Liver (tissue), 9 donors: ENCODE measurements around the gene PHLDB2. TPM values are rescaled to one million over a fixed set of nuclear protein-coding genes. Genes with fewer than 3 reads are reported as not detected.

Experiments
- DNase-seq: peaks from one replicate; pipeline ENCODE4 v3.0.0-alpha.2; 2017; ENCODE audit warnings: low spot score
- H3K27ac ChIP-seq, 2 donors: one replicate each; pipeline ENCODE4 v1.7.0; 2013; ENCODE audit warnings: inconsistent platforms in 2 of 2, low read length in 2 of 2, control low read depth in 1 of 2, low read depth in 1 of 2, mild to moderate bottlenecking in 1 of 2
- H3K27me3 ChIP-seq, 4 donors: one replicate each; pipeline versions ENCODE4 v1.6.1 to v1.7.0; 2013; ENCODE audit warnings: low read length in 3 of 4, inconsistent platforms in 1 of 4, mild to moderate bottlenecking in 1 of 4, moderate library complexity in 1 of 4; ENCODE audit not compliant: control insufficient read depth in 4 of 4, insufficient read depth in 4 of 4
- H3K36me3 ChIP-seq, 4 donors: one replicate each; pipeline versions ENCODE4 v1.6.1 to v1.7.0; 2013; ENCODE audit warnings: low read length in 3 of 4, mild to moderate bottlenecking in 3 of 4, low read depth in 1 of 4, moderate library complexity in 1 of 4; ENCODE audit not compliant: control insufficient read depth in 4 of 4, insufficient read depth in 3 of 4
- H3K4me1 ChIP-seq, 4 donors: one replicate each; pipeline versions ENCODE4 v1.6.1 to v1.7.0; 2013; ENCODE audit warnings: low read length in 3 of 4, mild to moderate bottlenecking in 3 of 4, moderate library complexity in 1 of 4; ENCODE audit not compliant: control insufficient read depth in 4 of 4, insufficient read depth in 4 of 4
- H3K4me3 ChIP-seq, 3 donors: one replicate each; pipeline versions ENCODE4 v1.6.1 to v1.7.0; 2013; ENCODE audit warnings: low read length in 3 of 3, control low read depth in 1 of 3, low read depth in 1 of 3, mild to moderate bottlenecking in 1 of 3
- H3K9ac ChIP-seq, 2 donors: one replicate each; pipeline ENCODE4 v1.7.0; 2013; ENCODE audit warnings: low read length in 2 of 2, mild to moderate bottlenecking in 2 of 2, moderate library complexity in 2 of 2, control low read depth in 1 of 2, low read depth in 1 of 2
- H3K9me3 ChIP-seq, 4 donors: one replicate each; pipeline versions ENCODE4 v1.6.1 to v1.7.0; 2013; ENCODE audit warnings: low read length in 3 of 4; ENCODE audit not compliant: control insufficient read depth in 4 of 4
- EGR1 ChIP-seq, 2 donors: IDR thresholded peaks; 2 replicates each; pipeline ENCODE4 v1.6.1; 2016 to 2018; ENCODE audit warnings: antibody characterized with exemption in 2 of 2, low read depth in 2 of 2
- FOXA1 ChIP-seq: IDR thresholded peaks from 2 replicates; pipeline ENCODE4 v1.6.1; 2016; ENCODE audit warnings: antibody characterized with exemption
- FOXA2 ChIP-seq: IDR thresholded peaks from 2 replicates; pipeline ENCODE4 v1.6.1; 2016; ENCODE audit warnings: antibody characterized with exemption
- GABPA ChIP-seq, 2 donors: IDR thresholded peaks in 1 of 2; conservative IDR thresholded peaks in 1 of 2; 2 replicates each; pipeline ENCODE4 v1.6.1; 2016; ENCODE audit warnings: antibody characterized with exemption in 2 of 2, mild to moderate bottlenecking in 1 of 2, moderate library complexity in 1 of 2
- HNF4A ChIP-seq, 2 donors: conservative IDR thresholded peaks; 2 replicates each; pipeline ENCODE4 v1.6.1; 2016; ENCODE audit warnings: antibody characterized with exemption in 2 of 2, mild to moderate bottlenecking in 2 of 2
- HNF4G ChIP-seq: IDR thresholded peaks from 2 replicates; pipeline ENCODE4 v1.6.1; 2016; ENCODE audit warnings: antibody characterized with exemption
- JUND ChIP-seq, 2 donors: IDR thresholded peaks; 2 replicates each; pipeline ENCODE4 v1.6.1; 2016; ENCODE audit warnings: antibody characterized with exemption in 2 of 2
- NR2F2 ChIP-seq: IDR thresholded peaks from 2 replicates; pipeline ENCODE4 v1.6.1; 2016; ENCODE audit warnings: antibody characterized with exemption
- RAD21 ChIP-seq, 2 donors: IDR thresholded peaks; 2 replicates each; pipeline ENCODE4 v1.6.1; 2016; ENCODE audit warnings: antibody characterized with exemption in 2 of 2, mild to moderate bottlenecking in 2 of 2
- RXRA ChIP-seq, 2 donors: IDR thresholded peaks; 2 replicates each; pipeline ENCODE4 v1.6.1; 2017 to 2018; ENCODE audit warnings: antibody characterized with exemption in 2 of 2, mild to moderate bottlenecking in 1 of 2
- SP1 ChIP-seq: IDR thresholded peaks from 2 replicates; pipeline ENCODE4 v1.6.1; 2018; ENCODE audit warnings: antibody characterized with exemption, mild to moderate bottlenecking
- TAF1 ChIP-seq: conservative IDR thresholded peaks from 2 replicates; pipeline ENCODE4 v1.6.1; 2016; ENCODE audit warnings: antibody characterized with exemption, mild to moderate bottlenecking
- YY1 ChIP-seq: IDR thresholded peaks from 2 replicates; pipeline ENCODE4 v1.6.1; 2016; ENCODE audit warnings: antibody characterized with exemption, mild to moderate bottlenecking
- WGBS: extraction: QIAGEN DNeasy Blood & Tissue Kit; methylation state at CpG from one replicate; pipeline ENCODE4 v1.1.7; 2013; 5-methylcytosine and 5-hydroxymethylcytosine counted together
- polyA plus RNA-seq, 2 donors: library from polyadenylated mRNA; stranded (reverse) in 1 of 2; unstranded in 1 of 2; fragments of 200-250 nt in 1 of 2; fragments of >200 nt in 1 of 2; fragmentation: Nextera tagmentation in 1 of 2; extraction: Ambion mirVana in 1 of 2; gene quantifications; one replicate each; pipeline versions ENCODE4 v1.2.1 to v1.2.3, GENCODE V29; 2013 to 2015
- total RNA-seq, 2 donors: library from RNA; depleted of rRNA; stranded (reverse); fragments of >200 nt; gene quantifications; one replicate each; pipeline ENCODE4 v1.2.3, GENCODE V29; 2014
- TF ChIP-seq, protein P1 (sequence below): fragments of 150-350 bp; IDR thresholded peaks from 2 replicates; pipeline ENCODE4 v1.5.1; 2017; ENCODE audit warnings: improper control_type of control experiment, low read depth, low read length; ENCODE audit not compliant: missing input control
- TF ChIP-seq, protein P2 (sequence below): IDR thresholded peaks from 2 replicates; pipeline ENCODE4 v1.6.1; 2016; ENCODE audit warnings: antibody characterized with exemption
- TF ChIP-seq, protein P3 (sequence below): IDR thresholded peaks from 2 replicates; pipeline ENCODE4 v1.6.1; 2016; ENCODE audit warnings: antibody characterized with exemption
- TF ChIP-seq, protein P4 (sequence below): IDR thresholded peaks from 2 replicates; pipeline ENCODE4 v1.6.1; 2016; ENCODE audit warnings: antibody characterized with exemption
- TF ChIP-seq, protein P5 (sequence below): IDR thresholded peaks from 2 replicates; pipeline ENCODE4 v1.6.1; 2016; ENCODE audit warnings: antibody characterized with exemption, mild to moderate bottlenecking
- donor health status: healthy.
- donor health status: healthy.
- donor health status: healthy.
- donor health status: healthy.
- donor health status: healthy.

PHLDB2 gene
- total and polyA plus RNA-seq, 4 donors, result 9.7 to 42.9 (median 22.2) TPM

DNA sequence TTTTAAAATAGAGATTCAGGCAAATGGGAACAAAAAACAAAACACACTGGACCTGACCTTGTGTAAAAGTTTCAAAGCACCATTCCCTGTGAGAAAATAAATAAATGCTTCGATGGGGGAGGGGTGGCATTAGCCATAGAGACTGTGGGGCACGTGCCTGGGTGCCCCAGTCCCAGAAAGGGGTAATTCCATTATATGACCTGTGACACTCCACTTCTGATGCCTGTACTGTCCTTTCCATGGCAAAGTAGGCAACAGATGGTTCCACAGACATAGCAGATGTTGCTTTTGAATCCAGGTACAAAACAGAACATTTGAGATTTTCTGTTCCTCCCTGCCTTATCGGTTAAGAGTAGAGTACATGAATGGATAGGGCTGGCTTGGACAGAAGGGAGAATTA, 3.9 kb downstream of the PHLDB2 start:
- no peak overlapping the region for H3K27ac ChIP-seq
- TF ChIP-seq HNF4A (conservative IDR thresholded peaks at IDR 0.05) (no peak), NR2F2 (no peak), FOXA2 (no peak), JUND (IDR thresholded peaks at IDR 0.05) (no peak), SP1 (no peak), RXRA (IDR thresholded peaks at IDR 0.05) (no peak), FOXA1 (no peak), TAF1 (no peak), GABPA (IDR thresholded peaks at IDR 0.05 in 1 of 2, conservative IDR thresholded peaks at IDR 0.05 in 1 of 2) (no peak), HNF4G (no peak), YY1 (no peak), EGR1 (IDR thresholded peaks at IDR 0.05; ENCODE audit: low read depth in 2 of 2) (no peak), RAD21 (IDR thresholded peaks at IDR 0.05) (no peak)
- TF ChIP-seq, protein P1, sequence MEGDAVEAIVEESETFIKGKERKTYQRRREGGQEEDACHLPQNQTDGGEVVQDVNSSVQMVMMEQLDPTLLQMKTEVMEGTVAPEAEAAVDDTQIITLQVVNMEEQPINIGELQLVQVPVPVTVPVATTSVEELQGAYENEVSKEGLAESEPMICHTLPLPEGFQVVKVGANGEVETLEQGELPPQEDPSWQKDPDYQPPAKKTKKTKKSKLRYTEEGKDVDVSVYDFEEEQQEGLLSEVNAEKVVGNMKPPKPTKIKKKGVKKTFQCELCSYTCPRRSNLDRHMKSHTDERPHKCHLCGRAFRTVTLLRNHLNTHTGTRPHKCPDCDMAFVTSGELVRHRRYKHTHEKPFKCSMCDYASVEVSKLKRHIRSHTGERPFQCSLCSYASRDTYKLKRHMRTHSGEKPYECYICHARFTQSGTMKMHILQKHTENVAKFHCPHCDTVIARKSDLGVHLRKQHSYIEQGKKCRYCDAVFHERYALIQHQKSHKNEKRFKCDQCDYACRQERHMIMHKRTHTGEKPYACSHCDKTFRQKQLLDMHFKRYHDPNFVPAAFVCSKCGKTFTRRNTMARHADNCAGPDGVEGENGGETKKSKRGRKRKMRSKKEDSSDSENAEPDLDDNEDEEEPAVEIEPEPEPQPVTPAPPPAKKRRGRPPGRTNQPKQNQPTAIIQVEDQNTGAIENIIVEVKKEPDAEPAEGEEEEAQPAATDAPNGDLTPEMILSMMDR, result no peak
- TF ChIP-seq, protein P2, sequence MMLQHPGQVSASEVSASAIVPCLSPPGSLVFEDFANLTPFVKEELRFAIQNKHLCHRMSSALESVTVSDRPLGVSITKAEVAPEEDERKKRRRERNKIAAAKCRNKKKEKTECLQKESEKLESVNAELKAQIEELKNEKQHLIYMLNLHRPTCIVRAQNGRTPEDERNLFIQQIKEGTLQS, result no peak
- TF ChIP-seq, protein P3, sequence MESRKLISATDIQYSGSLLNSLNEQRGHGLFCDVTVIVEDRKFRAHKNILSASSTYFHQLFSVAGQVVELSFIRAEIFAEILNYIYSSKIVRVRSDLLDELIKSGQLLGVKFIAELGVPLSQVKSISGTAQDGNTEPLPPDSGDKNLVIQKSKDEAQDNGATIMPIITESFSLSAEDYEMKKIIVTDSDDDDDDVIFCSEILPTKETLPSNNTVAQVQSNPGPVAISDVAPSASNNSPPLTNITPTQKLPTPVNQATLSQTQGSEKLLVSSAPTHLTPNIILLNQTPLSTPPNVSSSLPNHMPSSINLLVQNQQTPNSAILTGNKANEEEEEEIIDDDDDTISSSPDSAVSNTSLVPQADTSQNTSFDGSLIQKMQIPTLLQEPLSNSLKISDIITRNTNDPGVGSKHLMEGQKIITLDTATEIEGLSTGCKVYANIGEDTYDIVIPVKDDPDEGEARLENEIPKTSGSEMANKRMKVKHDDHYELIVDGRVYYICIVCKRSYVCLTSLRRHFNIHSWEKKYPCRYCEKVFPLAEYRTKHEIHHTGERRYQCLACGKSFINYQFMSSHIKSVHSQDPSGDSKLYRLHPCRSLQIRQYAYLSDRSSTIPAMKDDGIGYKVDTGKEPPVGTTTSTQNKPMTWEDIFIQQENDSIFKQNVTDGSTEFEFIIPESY, result no peak
- TF ChIP-seq, protein P4, sequence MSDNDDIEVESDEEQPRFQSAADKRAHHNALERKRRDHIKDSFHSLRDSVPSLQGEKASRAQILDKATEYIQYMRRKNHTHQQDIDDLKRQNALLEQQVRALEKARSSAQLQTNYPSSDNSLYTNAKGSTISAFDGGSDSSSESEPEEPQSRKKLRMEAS, result no peak
- TF ChIP-seq, protein P5, sequence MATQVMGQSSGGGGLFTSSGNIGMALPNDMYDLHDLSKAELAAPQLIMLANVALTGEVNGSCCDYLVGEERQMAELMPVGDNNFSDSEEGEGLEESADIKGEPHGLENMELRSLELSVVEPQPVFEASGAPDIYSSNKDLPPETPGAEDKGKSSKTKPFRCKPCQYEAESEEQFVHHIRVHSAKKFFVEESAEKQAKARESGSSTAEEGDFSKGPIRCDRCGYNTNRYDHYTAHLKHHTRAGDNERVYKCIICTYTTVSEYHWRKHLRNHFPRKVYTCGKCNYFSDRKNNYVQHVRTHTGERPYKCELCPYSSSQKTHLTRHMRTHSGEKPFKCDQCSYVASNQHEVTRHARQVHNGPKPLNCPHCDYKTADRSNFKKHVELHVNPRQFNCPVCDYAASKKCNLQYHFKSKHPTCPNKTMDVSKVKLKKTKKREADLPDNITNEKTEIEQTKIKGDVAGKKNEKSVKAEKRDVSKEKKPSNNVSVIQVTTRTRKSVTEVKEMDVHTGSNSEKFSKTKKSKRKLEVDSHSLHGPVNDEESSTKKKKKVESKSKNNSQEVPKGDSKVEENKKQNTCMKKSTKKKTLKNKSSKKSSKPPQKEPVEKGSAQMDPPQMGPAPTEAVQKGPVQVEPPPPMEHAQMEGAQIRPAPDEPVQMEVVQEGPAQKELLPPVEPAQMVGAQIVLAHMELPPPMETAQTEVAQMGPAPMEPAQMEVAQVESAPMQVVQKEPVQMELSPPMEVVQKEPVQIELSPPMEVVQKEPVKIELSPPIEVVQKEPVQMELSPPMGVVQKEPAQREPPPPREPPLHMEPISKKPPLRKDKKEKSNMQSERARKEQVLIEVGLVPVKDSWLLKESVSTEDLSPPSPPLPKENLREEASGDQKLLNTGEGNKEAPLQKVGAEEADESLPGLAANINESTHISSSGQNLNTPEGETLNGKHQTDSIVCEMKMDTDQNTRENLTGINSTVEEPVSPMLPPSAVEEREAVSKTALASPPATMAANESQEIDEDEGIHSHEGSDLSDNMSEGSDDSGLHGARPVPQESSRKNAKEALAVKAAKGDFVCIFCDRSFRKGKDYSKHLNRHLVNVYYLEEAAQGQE, result no peak
- peaks cover 2 to 61% (median 47%) of the 10 kb centered on the region in 4 donors for H3K4me1 ChIP-seq
- no peak overlapping the region for H3K9ac ChIP-seq
- no peaks in the 10 kb centered on the region for H3K36me3 ChIP-seq
- H3K4me3 ChIP-seq, result no peak overlapping the region
- DNase-seq, result no peak
- H3K27me3 ChIP-seq, result no peaks in the 10 kb centered on the region
- 50% methylated on average over 3 of the region's 3 CpGs for WGBS
- H3K9me3 ChIP-seq, result no peaks in the 10 kb centered on the region
